Measurements from ENCODE around the gene RAB40C. TPM values are rescaled to one million over a fixed set of nuclear protein-coding genes. Genes with fewer than 3 reads are reported as not detected.

Gene RAB40C
- total RNA-seq, 1 experiment from 2014 or later: 19.1 TPM

DNA sequence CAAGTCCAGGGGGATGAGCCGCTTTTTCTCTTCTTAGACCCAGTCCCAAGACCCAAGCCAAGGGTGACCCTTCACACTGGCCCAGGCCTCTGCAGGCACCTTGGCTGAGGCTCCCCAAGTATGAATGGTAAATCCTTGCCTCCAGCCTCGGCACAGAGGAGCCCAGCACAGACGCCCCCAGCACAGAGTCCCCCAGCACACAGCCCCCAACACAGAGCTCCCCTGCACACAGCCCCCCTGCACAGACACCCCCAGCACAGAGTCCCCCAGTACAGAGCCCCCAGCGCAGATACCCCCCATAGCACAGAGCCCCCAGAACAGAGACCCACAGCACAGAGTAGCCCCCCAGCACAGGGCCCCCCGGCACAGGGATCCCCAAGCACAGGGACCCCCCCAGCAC, 50.7 kb downstream of the RAB40C start:
- TF ChIP-seq, protein P1, sequence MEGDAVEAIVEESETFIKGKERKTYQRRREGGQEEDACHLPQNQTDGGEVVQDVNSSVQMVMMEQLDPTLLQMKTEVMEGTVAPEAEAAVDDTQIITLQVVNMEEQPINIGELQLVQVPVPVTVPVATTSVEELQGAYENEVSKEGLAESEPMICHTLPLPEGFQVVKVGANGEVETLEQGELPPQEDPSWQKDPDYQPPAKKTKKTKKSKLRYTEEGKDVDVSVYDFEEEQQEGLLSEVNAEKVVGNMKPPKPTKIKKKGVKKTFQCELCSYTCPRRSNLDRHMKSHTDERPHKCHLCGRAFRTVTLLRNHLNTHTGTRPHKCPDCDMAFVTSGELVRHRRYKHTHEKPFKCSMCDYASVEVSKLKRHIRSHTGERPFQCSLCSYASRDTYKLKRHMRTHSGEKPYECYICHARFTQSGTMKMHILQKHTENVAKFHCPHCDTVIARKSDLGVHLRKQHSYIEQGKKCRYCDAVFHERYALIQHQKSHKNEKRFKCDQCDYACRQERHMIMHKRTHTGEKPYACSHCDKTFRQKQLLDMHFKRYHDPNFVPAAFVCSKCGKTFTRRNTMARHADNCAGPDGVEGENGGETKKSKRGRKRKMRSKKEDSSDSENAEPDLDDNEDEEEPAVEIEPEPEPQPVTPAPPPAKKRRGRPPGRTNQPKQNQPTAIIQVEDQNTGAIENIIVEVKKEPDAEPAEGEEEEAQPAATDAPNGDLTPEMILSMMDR (IDR thresholded peaks at IDR 0.05; ENCODE audit: insufficient read depth in 1 of 2, low read depth in 1 of 2, low read length in 1 of 2, severe bottlenecking in 1 of 2, unreplicated experiment in 1 of 2): no peak
- no peak overlapping the region for H3K27ac Mint-ChIP-seq (ENCODE audit: unreplicated experiment)
- Histone ChIP-seq H3K36me3 (ENCODE audit: control insufficient read depth, insufficient read depth, low read length) (no peaks in the 10 kb centered on the region), H3K9me3 (no peaks in the 10 kb centered on the region), H3K4me3 (ENCODE audit: low read depth, low read length) (peak overlapping the region; percentile 85), H3K27me3 (replicated peaks; ENCODE audit: control insufficient read depth, insufficient read depth, low read length) (no peaks in the 10 kb centered on the region), H3K4me1 (peaks cover 8% of the 10 kb centered on the region)
- H3K4me1 Mint-ChIP-seq (ENCODE audit: low read depth, unreplicated experiment): no peaks in the 10 kb centered on the region
- intact Hi-C loops (cut with micrococcal nuclease; ENCODE audit: unreplicated experiment): no loop called here
- H3K4me3 Mint-ChIP-seq (ENCODE audit: unreplicated experiment): peak overlapping the region; percentile 47
- ChIA-PET POLR2A (no interaction called here), CTCF (no interaction called here)
- BruUV-seq (replicated peaks): no TSS peak
- H3K9me3 Mint-ChIP-seq (ENCODE audit: unreplicated experiment): no peaks in the 10 kb centered on the region
- no peak for DNase-seq
- H3K36me3 Mint-ChIP-seq (ENCODE audit: insufficient read depth, unreplicated experiment): peaks cover 24% of the 10 kb centered on the region
- no peaks in the 10 kb centered on the region for H3K27me3 Mint-ChIP-seq (ENCODE audit: insufficient read depth, unreplicated experiment)

DNA sequence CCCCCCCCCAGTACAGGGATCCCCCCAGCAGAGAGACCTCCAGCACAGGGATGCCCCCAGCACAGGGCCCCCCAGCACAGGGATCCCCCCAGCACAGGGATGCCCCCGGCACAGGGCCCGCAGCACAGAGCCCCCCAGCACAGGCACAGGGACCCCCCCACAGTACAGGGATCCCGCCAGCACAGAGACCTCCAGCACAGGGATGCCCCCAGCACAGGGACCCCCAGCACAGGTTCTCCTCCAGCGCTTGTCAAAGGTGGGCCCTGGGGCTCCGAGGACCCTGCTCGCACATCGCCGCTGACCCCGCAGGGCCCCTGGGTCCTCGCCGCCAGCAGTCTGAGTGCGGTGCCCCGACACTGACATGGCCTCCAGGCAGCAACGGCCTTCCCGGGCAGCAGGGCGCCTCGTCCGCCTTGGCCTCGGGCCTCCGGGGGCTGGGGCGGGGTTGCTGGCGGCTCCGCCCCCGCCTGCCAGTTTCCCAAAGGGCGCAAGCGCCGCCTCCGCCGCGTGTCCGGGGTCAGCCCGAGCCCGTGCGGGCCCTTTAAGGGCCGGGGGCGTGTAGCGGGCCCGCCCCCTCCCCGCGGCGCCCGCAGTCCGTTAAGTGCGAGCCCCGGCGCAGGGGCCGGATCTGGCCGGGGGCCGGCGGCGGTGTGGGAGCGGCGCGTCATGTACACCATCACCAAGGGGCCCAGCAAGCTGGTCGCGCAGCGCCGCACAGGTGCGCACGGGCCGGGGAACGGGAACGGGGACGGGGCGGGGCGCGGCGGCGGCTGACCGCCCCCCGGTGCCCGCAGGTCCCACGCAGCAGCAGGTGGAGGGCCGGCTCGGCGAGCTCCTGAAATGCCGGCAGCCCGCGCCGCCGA, 51.7 kb downstream of the RAB40C start, which contains the start of gene MCRIP2:
MCRIP2 (plus strand) TSS at position 503 of the 863 bp plus-strand sequence; CDS start at position 667, 164 bp downstream.
- no peaks in the 10 kb centered on the region for H3K27me3 Mint-ChIP-seq (ENCODE audit: insufficient read depth, unreplicated experiment)
- no TSS peak for BruUV-seq (replicated peaks)
- no peak within 1 kb of the TSS for H3K27ac Mint-ChIP-seq (ENCODE audit: unreplicated experiment)
- ChIA-PET POLR2A (no interaction called here), CTCF (interaction anchor here (0.6 kb wide), 1 partner anchor 48 kb away, joined by 3 read pairs; no protein-coding TSS in a partner anchor)
- Histone ChIP-seq H3K27me3 (replicated peaks; ENCODE audit: control insufficient read depth, insufficient read depth, low read length) (no peaks in the 10 kb centered on the region), H3K4me1 (peaks cover 8% of the 10 kb centered on the region), H3K4me3 (ENCODE audit: low read depth, low read length) (peak within 1 kb of the TSS; percentile 85), H3K36me3 (ENCODE audit: control insufficient read depth, insufficient read depth, low read length) (no peaks in the 10 kb centered on the region), H3K9me3 (no peaks in the 10 kb centered on the region)
- peak within 1 kb of the TSS; percentile 75 for H3K4me3 Mint-ChIP-seq (ENCODE audit: unreplicated experiment)
- no peaks in the 10 kb centered on the region for H3K4me1 Mint-ChIP-seq (ENCODE audit: low read depth, unreplicated experiment)
- H3K36me3 Mint-ChIP-seq (ENCODE audit: insufficient read depth, unreplicated experiment): peaks cover 22% of the 10 kb centered on the region
- TF ChIP-seq, protein P1 (IDR thresholded peaks at IDR 0.05; ENCODE audit: insufficient read depth in 1 of 2, low read depth in 1 of 2, low read length in 1 of 2, severe bottlenecking in 1 of 2, unreplicated experiment in 1 of 2): no peak
- no peaks in the 10 kb centered on the region for H3K9me3 Mint-ChIP-seq (ENCODE audit: unreplicated experiment)
- intact Hi-C loops (cut with micrococcal nuclease; ENCODE audit: unreplicated experiment): no loop called here
- DNase-seq: peak; percentile 87 to 92

DNA sequence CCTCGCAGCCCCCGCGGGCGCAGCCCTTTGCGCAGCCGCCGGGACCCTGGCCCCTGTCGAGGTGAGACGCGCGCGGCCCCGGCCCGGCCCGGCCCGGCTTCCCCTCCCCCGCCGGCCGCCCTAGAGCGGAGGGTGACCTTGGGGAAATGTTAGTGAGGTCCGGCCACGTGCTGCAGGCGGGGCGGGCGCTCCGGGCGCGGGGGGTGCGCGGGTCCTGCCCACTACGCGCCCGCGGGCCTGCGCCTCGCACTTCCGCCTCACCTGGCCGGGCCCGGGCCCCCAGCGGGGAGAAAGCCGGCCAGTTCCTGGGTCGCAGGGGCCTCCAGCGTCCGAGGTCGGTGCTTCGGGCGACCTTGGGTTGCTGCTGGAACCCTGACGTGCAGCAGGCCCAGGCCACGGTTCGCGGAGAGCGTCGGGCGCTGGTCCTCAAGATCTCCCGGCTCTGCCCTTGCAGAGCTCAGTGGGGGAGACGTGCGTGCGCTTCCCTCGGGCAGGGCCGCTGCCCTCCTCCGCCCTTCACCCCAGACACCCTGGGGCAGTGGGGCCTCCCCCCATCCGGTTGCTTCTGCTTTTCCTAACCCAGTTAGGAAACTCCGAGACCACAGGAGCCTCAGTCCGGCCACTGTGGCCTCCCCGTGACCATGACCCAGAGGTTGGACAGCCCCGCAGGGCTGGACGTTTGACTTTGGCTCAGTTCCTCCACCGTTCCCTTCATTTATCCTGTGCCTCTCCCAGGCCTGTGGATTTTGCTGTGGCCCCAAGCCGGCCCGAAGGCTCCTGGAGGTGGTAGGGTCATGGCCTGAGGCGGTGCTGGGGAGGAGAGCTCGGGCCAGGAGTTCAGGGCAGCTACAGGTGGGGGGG, 52.6 kb downstream of the RAB40C start:
- CTCF ChIA-PET: no interaction called here
- intact Hi-C loops (cut with micrococcal nuclease; ENCODE audit: unreplicated experiment): no loop called here

More for the DNA sequence above, 52.6 kb downstream of the RAB40C start:
- H3K9me3 ChIP-seq: no peaks in the 10 kb centered on the region
- no peaks in the 10 kb centered on the region for H3K36me3 ChIP-seq (ENCODE audit: control insufficient read depth, insufficient read depth, low read length)
- H3K27me3 Mint-ChIP-seq (ENCODE audit: insufficient read depth, unreplicated experiment): no peaks in the 10 kb centered on the region
- no peaks in the 10 kb centered on the region for H3K4me1 Mint-ChIP-seq (ENCODE audit: low read depth, unreplicated experiment)
- peaks cover 18% of the 10 kb centered on the region for H3K36me3 Mint-ChIP-seq (ENCODE audit: insufficient read depth, unreplicated experiment)
- peak overlapping the region; percentile 85 for H3K4me3 ChIP-seq (ENCODE audit: low read depth, low read length)
- no peaks in the 10 kb centered on the region for H3K27me3 ChIP-seq (replicated peaks; ENCODE audit: control insufficient read depth, insufficient read depth, low read length)
- POLR2A ChIA-PET: no interaction called here
- H3K9me3 Mint-ChIP-seq (ENCODE audit: unreplicated experiment): no peaks in the 10 kb centered on the region
- peaks cover 6% of the 10 kb centered on the region for H3K4me1 ChIP-seq
- H3K27ac Mint-ChIP-seq (ENCODE audit: unreplicated experiment): no peak overlapping the region
- DNase-seq: peak; percentile 72 to 77
- TF ChIP-seq, protein P1 (IDR thresholded peaks at IDR 0.05; ENCODE audit: insufficient read depth in 1 of 2, low read depth in 1 of 2, low read length in 1 of 2, severe bottlenecking in 1 of 2, unreplicated experiment in 1 of 2): no peak
- peak overlapping the region; percentile 75 for H3K4me3 Mint-ChIP-seq (ENCODE audit: unreplicated experiment)
- TSS peak; percentile 27 for BruUV-seq (replicated peaks)

All from Caco-2 (cell line).